ENCODE results near the gene SELENOM.
A peak's percentile ranks its signal among the peaks of the same experiment; 100 is the strongest.
"Not testable (repeated sequence)": the region's sequence is repeated elsewhere in the genome, so short reads cannot be mapped to it uniquely, and the experiment has no call there.

The SELENOM gene

DNA sequence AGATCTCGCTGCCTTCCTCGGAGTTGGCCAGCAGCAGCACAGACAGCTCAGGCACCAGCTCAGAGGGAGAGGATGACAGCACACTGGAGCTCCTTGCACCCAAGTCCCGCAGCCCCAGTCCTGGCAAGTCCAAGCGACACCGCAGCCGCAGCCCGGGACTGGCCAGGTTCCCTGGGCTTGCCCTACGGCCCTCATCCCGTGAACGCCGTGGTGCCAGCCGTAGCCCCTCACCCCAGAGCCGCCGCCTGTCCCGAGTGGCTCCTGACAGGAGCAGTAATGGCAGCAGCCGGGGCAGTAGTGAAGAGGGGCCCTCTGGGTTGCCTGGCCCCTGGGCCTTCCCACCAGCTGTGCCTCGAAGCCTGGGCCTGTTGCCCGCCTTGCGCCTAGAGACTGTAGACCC is 26.5 kb upstream of the SELENOM start:
- no peak for DNase-seq (ENCODE audit: low spot score)

DNA sequence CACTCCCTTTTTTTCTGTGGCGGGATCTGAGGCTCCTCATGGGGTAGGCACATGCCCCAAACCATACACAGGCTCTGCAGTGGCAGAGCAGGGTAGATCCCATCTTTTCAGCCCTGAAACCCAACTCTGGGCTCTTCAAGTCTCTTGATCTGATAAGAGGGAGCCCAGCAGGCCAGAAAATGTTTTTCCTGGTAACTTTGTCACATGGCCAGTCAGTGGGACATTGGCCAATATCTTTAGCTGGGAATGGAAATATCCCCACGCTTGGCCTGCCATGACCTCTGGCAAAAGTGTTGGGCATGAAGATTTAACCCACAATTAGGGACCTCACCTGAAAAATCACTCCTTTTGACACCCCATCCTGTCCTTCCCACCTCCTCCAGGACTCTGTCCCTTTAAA is 23.5 kb upstream of the SELENOM start:
- DNase-seq (ENCODE audit: low spot score) = peak; percentile 32

DNA sequence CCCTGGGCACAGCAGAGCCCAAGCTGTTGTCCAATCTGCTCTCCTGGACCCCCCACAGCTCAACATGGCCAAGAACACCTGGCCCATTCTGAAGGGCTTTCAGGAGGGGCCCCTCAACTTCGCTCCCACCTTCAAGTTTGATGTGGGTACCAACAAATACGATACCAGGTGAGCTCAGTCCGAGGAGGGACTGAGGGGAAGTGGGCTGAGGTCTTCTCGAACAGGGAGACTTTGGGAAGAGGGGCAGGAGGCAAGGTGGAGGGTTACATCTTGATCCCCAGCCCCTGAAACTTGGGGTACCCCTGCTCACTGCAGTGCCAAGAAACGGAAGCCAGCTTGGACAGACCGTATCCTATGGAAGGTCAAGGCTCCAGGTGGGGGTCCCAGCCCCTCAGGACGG is 20.8 kb upstream of the SELENOM start:
- DNase-seq (ENCODE audit: low spot score) = no peak

DNA sequence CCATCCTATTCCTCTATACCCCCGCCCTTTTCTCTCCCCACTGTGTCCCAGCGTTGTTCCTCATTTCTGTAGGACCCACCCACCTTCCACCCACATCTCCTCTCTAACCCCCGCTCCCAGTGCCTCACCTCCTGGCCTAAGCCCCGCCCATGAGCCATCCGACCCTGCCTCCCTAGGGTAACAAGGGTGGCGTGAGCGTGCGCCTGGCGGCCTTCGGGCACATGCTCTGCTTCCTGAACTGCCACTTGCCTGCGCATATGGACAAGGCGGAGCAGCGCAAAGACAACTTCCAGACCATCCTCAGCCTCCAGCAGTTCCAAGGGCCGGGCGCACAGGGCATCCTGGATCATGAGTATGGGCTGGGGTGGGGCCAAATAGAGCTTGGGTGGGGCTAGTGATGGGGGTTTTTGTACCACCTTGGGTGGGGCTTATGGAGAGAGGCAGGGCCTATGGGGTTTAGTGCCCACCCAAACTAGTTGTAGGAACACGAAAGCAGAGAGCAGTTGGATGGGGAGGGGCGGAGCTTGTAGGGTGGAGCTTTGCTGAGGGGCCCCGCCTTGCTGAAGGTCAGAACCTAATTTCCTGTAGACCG is 19.9 kb upstream of the SELENOM start:
- DNase-seq (ENCODE audit: low spot score) = peak; percentile 88

DNA sequence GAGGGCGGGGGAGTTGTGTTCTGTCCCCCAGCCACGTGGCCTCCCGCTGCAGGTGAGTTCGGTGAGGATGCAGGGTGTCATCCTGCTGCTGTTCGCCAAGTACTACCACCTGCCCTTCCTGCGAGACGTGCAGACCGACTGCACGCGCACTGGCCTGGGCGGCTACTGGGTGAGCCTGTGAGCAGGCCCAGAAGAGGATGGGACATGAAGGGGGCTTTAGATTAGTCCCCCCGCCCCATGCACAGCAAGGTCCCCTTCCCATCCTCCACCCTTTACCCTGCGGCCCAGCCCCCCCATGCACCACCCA is 19.5 kb upstream of the SELENOM start:
- no peak for DNase-seq (ENCODE audit: low spot score)

- no peak for DNase-seq (ENCODE audit: low spot score)
These were observed 18.9 kb upstream of the SELENOM start for GRCh38 chr22:31126128-31126868.

- DNase-seq (ENCODE audit: low spot score) = no peak
These were observed 18.3 kb upstream of the SELENOM start for GRCh38 chr22:31125521-31126117.

DNA sequence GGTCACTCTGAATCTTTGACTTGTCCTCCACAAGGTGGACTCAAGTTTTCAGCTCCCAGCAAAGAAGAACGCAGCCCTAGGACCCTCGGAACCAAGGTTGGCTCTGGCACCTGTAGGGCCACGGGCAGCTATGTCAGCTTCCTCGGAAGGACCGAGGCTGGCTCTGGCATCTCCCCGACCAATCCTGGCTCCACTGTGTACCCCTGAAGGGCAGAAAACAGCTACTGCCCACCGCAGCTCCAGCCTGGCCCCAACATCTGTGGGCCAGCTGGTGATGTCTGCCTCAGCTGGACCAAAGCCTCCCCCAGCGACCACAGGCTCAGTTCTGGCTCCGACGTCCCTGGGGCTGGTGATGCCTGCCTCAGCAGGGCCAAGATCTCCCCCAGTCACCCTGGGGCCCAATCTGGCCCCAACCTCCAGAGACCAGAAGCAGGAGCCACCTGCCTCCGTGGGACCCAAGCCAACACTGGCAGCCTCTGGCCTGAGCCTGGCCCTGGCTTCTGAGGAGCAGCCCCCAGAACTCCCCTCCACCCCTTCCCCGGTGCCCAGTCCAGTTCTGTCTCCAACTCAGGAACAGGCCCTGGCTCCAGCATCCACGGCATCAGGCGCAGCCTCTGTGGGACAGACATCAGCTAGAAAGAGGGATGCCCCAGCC is 17.6 kb upstream of the SELENOM start:
- no peak for DNase-seq (ENCODE audit: low spot score)

GRCh38 chr22:31124290-31124689 is 16.9 kb upstream of the SELENOM start:
- DNase-seq (ENCODE audit: low spot score) = no peak

- no peak for DNase-seq (ENCODE audit: low spot score)
These were observed 15.9 kb upstream of the SELENOM start for GRCh38 chr22:31123292-31123602.

DNA sequence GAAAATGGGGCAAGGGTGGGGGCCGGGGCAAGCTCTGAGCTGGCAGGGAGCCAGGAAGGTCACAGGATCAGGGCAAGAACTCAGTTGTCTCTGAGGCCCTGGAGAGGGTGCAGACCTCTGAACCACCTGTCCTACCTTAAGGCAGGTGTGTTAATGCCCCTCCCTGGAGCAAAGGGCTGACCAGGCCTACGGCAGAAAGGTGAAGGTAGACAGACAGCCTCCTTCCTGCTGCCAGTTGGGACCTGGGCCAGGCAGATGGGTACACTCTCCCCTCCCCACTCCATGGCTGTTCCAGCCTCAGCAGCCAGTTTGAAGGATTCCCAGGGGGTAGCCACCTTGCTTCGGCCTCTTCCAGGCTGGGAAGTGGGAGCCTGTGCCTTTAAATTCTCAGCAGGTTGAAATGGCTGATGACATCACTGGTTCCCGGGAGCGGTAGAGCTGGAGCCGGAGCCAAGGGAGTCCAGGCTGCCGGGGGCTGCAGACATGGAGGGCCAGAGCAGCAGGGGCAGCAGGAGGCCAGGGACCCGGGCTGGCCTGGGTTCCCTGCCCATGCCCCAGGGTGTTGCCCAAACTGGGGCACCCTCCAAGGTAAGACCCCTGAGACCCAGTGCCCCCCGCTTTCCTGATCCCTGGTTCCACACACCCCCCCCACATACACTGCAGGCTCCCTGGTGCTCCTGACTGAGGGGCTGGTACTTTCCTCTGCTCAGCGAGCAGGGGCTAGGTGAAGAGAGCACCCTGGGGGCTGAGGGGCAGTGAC is 15.3 kb upstream of the SELENOM start, which contains the start of gene INPP5J:
INPP5J (plus strand) TSS at position 435 of the 760 bp plus-strand sequence; CDS start at position 484, 49 bp downstream.
- DNase-seq (ENCODE audit: low spot score) = peak; percentile 69

DNA sequence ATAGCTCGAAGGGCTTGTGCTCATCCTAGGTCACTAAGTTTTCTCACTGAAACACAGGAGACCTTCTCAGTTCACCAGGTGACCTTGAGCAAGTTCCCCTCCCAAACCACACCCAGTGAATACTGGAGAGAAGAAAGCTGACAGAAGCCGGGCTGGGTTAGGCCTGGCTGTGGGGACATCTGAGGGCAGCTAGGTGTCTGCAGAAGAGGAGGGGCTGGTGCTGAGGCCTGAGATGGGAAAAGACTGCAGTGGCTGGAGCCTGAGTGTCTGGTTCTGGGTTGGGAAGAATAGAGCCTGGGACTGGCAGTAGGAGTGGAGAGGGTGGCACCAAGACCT is 14.8 kb upstream of the SELENOM start:
- no peak for DNase-seq (ENCODE audit: low spot score)

- no peak for DNase-seq (ENCODE audit: low spot score)
These were observed 14.0 kb upstream of the SELENOM start for GRCh38 chr22:31121403-31121802.

DNA sequence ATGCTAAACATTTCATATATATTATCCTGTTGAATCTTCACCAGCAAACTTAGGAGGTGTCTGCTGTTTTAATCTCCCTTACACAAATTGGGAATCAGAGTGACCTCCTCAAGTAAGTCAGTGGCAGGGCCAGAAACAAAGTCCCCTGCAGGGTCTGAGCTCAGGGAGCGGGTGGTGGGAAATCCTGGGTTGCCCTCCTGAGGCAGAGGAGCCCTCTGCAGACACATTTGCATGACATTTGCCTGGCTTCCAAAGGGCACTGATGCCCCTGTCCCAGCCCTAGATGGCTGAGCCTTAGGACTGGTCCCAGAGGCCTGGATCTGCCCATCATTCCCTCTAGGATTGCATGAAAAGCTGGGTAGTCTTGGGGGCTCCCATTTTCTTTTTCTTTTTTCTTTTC is 13.3 kb upstream of the SELENOM start:
- DNase-seq (ENCODE audit: low spot score) = no peak

GRCh38 chr22:31120230-31120629 is 12.9 kb upstream of the SELENOM start:
- DNase-seq (ENCODE audit: low spot score) = no peak

DNA sequence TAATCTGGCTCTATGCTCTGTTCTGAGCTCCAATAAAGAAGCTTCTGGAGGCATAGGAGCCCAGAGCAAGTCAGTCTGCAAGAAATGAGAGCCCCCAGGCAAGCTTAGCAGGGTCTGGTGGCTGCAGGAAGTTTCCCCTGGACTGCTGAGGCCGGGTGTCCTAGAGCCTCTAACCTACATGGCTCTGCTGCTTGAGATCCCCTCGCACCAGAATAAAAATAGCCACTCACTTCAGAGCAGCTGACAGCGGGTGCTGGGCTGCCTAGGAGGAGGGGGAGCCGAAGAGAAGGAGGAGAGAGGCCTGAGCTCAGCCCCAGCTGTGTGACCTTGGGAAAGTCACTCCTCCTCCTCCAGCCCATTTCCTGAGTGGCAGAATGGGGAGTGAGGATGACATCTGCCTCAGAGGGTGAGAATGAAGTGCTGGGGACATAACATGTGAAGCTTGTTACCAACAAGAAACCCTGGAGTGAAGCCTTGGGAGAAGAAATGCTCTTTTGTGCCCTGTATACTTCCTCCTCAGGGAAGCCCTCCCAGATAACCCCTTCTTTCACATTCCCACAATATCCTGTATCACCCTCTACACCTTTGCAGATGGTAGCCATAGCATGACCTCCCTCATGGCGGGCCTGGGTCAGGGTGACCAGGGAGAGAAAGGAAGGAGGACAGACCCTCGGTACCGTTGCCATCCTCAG is 11.8 kb upstream of the SELENOM start:
- DNase-seq (ENCODE audit: low spot score) = no peak

DNA sequence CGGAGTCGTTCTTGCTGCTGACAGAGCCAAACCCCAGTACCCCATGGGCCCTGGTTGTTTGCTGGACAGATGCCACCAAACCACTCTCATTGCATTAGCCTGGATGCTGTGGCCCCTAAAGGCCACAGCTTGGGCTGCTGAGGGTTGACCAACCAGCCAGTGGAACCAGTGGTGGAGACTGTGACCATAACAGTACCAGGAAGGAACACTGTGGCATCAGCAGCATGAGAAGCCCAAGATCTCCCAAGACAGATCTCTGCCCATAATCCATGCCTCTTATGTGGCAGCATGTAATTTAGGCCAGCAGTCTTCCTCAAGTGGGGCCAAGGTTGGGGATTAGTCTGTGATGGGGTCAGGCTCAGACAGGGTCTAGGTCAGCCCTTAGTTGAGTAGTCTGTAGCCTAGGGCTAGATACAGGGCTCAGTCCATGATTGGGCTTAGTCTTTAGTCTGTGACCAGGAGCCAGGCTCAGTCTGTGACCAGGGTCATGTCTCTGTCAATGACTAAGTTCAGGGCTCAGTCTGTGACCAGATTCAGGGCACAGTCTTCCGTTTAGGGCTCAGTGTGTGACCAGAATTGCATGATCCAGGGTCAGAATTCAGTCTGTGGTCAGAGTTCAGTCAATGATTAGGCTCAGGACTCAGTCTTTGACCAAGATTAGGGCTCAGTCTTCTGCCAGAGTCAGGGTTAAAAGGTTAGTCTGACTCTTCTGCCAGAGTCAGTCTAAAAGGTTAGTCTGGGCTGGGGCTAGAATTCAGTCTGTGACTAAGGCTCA is 10.9 kb upstream of the SELENOM start:
- no peak for DNase-seq (ENCODE audit: low spot score)

GRCh38 chr22:31112547-31113091 is 5.3 kb upstream of the SELENOM start:
- DNase-seq (ENCODE audit: low spot score) = not testable (repeated sequence)

- no peak for DNase-seq (ENCODE audit: low spot score)
These were observed 488 bp upstream of the SELENOM start for GRCh38 chr22:31107894-31108218.

- no peak for DNase-seq (ENCODE audit: low spot score)
These were observed 614 bp downstream of the SELENOM start for GRCh38 chr22:31106731-31107177.

Data from SK-N-DZ (cell line).